HL-60 (cell line): ENCODE results near the gene MAP3K8.

Experiments
- DNase-seq, 2 experiments: peaks; one replicate each; pipeline ENCODE4 v3.0.0-alpha.2; 2010 to 2020; ENCODE audit warnings: low read depth in 1 of 2, low spot score in 1 of 2
- H3K27ac ChIP-seq: fragments of 250-450 bp; sonication (Bioruptor Pico); replicated peaks from 2 replicates; pipeline ENCODE4 v1.5.1; 2020; ENCODE audit warnings: mild to moderate bottlenecking, moderate library complexity
- H3K27me3 ChIP-seq: fragments of 250-450 bp; sonication (Bioruptor Pico); 2 replicates; pipeline ENCODE4 v1.5.1; 2021; ENCODE audit warnings: mild to moderate bottlenecking, moderate library complexity; ENCODE audit not compliant: insufficient read depth, poor library complexity, severe bottlenecking
- H3K4me3 ChIP-seq: replicated peaks from 2 replicates; pipeline ENCODE4 v1.5.1; 2011; ENCODE audit warnings: mild to moderate bottlenecking, control low read depth, low read length; ENCODE audit not compliant: insufficient read depth
- CTCF ChIP-seq: IDR thresholded peaks from one replicate; pipeline ENCODE4 v1.5.1; 2011; ENCODE audit warnings: low read length, control low read depth, inconsistent platforms; ENCODE audit not compliant: insufficient read depth
- GABPA ChIP-seq: IDR thresholded peaks from 2 replicates; pipeline ENCODE4 v1.6.1; 2012; ENCODE audit warnings: low read depth
- POLR2AphosphoS5 ChIP-seq: IDR thresholded peaks from 2 replicates; pipeline ENCODE4 v1.6.1; 2012; ENCODE audit warnings: low read depth
- REST ChIP-seq: IDR thresholded peaks from 2 replicates; pipeline ENCODE4 v1.6.1; 2012; ENCODE audit warnings: low read depth; ENCODE audit not compliant: insufficient replicate concordance
- SPI1 ChIP-seq: IDR thresholded peaks from 2 replicates; pipeline ENCODE4 v1.6.1; 2012; ENCODE audit warnings: low read depth, mild to moderate bottlenecking, borderline replicate concordance

The MAP3K8 gene

GRCh38 chr10:30412901-30413300, 21.1 kb upstream of the MAP3K8 start:
- Histone ChIP-seq H3K27me3 (no peaks in the 10 kb centered on the region), H3K4me3 (no peak overlapping the region), H3K27ac (no peak overlapping the region; the same call in 1 of the 2 replicates)
- no peak for DNase-seq
- TF ChIP-seq GABPA = no peak
- no peak for TF ChIP-seq CTCF
- TF ChIP-seq REST = no peak
- TF ChIP-seq POLR2AphosphoS5 = no peak
- no peak for TF ChIP-seq SPI1

- TF ChIP-seq REST = no peak
- TF ChIP-seq CTCF = peak; percentile 63
Measured at GRCh38 chr10:30413996-30414576, 19.9 kb upstream of the MAP3K8 start.

GRCh38 chr10:30415593-30415992, 18.4 kb upstream of the MAP3K8 start:
- H3K27ac ChIP-seq = no peak overlapping the region
- no peak for DNase-seq
- no peak overlapping the region for H3K4me3 ChIP-seq
- H3K27me3 ChIP-seq = no peaks in the 10 kb centered on the region
- no peak for TF ChIP-seq POLR2AphosphoS5
- no peak for TF ChIP-seq CTCF
- no peak for TF ChIP-seq GABPA
- no peak for TF ChIP-seq SPI1
- no peak for TF ChIP-seq REST

More at GRCh38 chr10:30413996-30414576, 19.9 kb upstream of the MAP3K8 start:
- H3K27ac ChIP-seq = no peak overlapping the region
- no peaks in the 10 kb centered on the region for H3K27me3 ChIP-seq
- peak in 1 of 2 experiments; percentile 71 for DNase-seq
- no peak overlapping the region for H3K4me3 ChIP-seq
